Mucosa of descending colon (tissue), 3 donors: ENCODE data around the gene NPHP4. TPM values are rescaled to one million over a fixed set of nuclear protein-coding genes. Genes with fewer than 3 reads are reported as not detected.

Experiments used
- ATAC-seq: fragments of 200-7000 bp; cut with Tn5 transposase; one replicate; pipeline ENCODE4 v1.9.1; 2020; ENCODE audit warnings: mild to moderate bottlenecking, moderate library complexity
- DNase-seq, 3 donors: peaks; one replicate each; pipeline ENCODE4 v3.0.0-alpha.2; 2020
- H3K36me3 ChIP-seq: fragments of 200-600 bp; one replicate; pipeline ENCODE4 v1.8.0; 2021; ENCODE audit warnings: low read depth, mild to moderate bottlenecking
- H3K4me1 ChIP-seq: fragments of 200-600 bp; one replicate; pipeline ENCODE4 v1.8.0; 2021; ENCODE audit warnings: low read depth, mild to moderate bottlenecking
- H3K4me3 ChIP-seq: fragments of 200-600 bp; one replicate; pipeline ENCODE4 v1.8.0; 2021; ENCODE audit warnings: mild to moderate bottlenecking
- H3K9me3 ChIP-seq: fragments of 200-600 bp; one replicate; pipeline ENCODE4 v1.8.0; 2021; ENCODE audit warnings: mild to moderate bottlenecking
- intact Hi-C, 2 donors: fragments of 100-400 bp; cut with DNase I in 1 of 2; cut with micrococcal nuclease in 1 of 2; formaldehyde crosslinking; loops; one replicate each; pipeline versions ENCODE4 v1.11.0 to v1.11.1; 2022; cut with DNase I, micrococcal nuclease
- total RNA-seq, 3 donors: library from RNA; stranded (reverse); fragmentation: NEBNext Ultra II Directional in 2 of 3; extraction: Animal tissue kit (Norgen Biotek cat#: 25700) in 2 of 3; gene quantifications; one replicate each; pipeline versions ENCODE4 v1.2.1 to v1.2.4, GENCODE V29; 2021 to 2023
- TF ChIP-seq, protein P1 (sequence below): fragments of 200-600 bp; IDR thresholded peaks from one replicate; pipeline ENCODE4 v1.8.0; 2022; ENCODE audit warnings: antibody characterized with exemption, mild to moderate bottlenecking
- donor health status: DM: no; HTN: no; CAD: no; lungs with moderate emphysema.
- donor health status: DM: no; HTN: no; CAD: no.
- donor health status: DM: no; HTN: yes; CAD: no.

The NPHP4 gene
- total RNA-seq, 3 donors from 2014 or later: 7.5 to 12.2 (median 10.3) TPM

- DNase-seq (peak; percentile 40 to 71 (median 46)), ATAC-seq (peak; percentile 57)
- Histone ChIP-seq H3K36me3 (no peaks in the 10 kb centered on the region), H3K9me3 (no peaks in the 10 kb centered on the region), H3K4me1 (peaks cover 12% of the 10 kb centered on the region), H3K4me3 (no peak overlapping the region)
- intact Hi-C loops: no loop called here
- TF ChIP-seq, protein P1, sequence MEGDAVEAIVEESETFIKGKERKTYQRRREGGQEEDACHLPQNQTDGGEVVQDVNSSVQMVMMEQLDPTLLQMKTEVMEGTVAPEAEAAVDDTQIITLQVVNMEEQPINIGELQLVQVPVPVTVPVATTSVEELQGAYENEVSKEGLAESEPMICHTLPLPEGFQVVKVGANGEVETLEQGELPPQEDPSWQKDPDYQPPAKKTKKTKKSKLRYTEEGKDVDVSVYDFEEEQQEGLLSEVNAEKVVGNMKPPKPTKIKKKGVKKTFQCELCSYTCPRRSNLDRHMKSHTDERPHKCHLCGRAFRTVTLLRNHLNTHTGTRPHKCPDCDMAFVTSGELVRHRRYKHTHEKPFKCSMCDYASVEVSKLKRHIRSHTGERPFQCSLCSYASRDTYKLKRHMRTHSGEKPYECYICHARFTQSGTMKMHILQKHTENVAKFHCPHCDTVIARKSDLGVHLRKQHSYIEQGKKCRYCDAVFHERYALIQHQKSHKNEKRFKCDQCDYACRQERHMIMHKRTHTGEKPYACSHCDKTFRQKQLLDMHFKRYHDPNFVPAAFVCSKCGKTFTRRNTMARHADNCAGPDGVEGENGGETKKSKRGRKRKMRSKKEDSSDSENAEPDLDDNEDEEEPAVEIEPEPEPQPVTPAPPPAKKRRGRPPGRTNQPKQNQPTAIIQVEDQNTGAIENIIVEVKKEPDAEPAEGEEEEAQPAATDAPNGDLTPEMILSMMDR: no peak
Measured at GRCh38 chr1:6028042-6028850, 36.0 kb upstream of the NPHP4 start.

DNA sequence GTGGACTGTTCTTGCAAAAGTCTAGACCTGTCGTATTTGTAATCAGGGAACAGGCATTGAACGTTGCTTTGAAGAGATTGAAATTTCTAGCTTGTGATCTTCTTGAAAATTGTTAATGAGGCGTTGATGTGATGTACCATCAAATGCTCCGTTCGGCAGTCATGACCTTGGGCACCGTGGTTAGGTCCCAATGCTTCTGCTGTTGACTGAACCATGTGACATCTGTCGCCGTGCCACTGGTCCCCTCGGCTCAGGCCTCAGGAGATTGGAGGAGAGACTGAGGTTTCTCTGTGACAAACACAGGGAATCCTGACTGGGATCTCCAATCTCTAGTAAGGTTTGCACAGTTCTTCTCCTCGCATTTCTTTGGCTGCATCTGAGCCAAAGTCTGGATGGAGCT, 35.4 kb upstream of the NPHP4 start:
- no peaks in the 10 kb centered on the region for H3K9me3 ChIP-seq
- DNase-seq: no peak
- intact Hi-C loops: no loop called here
- no peaks in the 10 kb centered on the region for H3K36me3 ChIP-seq
- TF ChIP-seq, protein P1: no peak
- H3K4me3 ChIP-seq: no peak overlapping the region
- ATAC-seq: no peak
- peaks cover 12% of the 10 kb centered on the region for H3K4me1 ChIP-seq

- peaks cover 12% of the 10 kb centered on the region for H3K4me1 ChIP-seq
Measured at GRCh38 chr1:6026095-6026809, 34.0 kb upstream of the NPHP4 start.

DNA sequence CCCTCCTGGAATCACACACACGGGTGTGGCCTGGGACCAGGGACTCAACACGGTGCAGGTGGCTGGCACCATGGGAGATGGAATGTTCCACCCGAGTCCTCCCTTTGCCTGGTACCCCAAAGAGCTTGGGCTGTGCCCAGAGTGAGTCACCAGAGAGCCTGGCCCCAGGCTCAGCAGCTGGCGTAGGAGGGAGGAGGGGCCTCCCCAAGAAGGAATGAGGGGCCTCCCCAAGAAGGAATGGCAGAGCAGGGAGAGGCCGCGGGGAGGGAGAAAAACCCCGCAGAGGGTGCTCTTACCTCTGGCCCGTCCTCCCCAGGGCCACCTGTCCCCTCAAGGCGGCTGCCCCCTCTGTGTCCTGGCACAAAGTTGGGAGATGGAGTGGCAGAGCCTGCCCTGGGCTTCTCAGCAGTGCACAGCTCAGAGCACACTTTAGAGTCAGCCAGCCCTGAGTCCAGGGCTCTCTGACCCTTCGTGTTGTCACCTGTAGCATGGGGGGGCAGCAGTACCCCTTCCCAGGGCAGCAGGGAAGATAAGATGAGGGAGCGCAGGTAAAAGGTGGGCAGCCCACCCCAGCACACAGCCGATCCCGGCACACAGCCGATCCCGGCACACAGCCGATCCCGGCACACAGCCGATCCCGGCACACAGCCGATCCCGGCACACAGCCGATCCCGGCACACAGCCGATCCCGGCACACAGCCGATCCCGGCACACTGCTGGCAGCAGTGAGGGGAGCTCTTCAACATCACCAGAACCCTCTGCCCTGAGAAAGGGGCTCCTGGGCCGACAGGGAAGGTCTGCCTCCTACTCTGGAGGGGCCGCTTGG, 33.3 kb upstream of the NPHP4 start:
- no peaks in the 10 kb centered on the region for H3K9me3 ChIP-seq
- TF ChIP-seq, protein P1: no peak
- no peak overlapping the region for H3K4me3 ChIP-seq
- intact Hi-C loops: no loop called here
- ATAC-seq (peak; percentile 9), DNase-seq (no peak)
- H3K4me1 ChIP-seq: peaks cover 12% of the 10 kb centered on the region
- H3K36me3 ChIP-seq: no peaks in the 10 kb centered on the region

More at GRCh38 chr1:6026095-6026809, 34.0 kb upstream of the NPHP4 start:
- Histone ChIP-seq H3K4me3 (no peak overlapping the region), H3K36me3 (no peaks in the 10 kb centered on the region), H3K9me3 (no peaks in the 10 kb centered on the region)
- intact Hi-C loops: no loop called here
- peak; percentile 94 for ATAC-seq
- DNase-seq: peak; percentile 89 to 97 (median 91)
- TF ChIP-seq, protein P1: no peak

- Histone ChIP-seq H3K4me1 (peaks cover 12% of the 10 kb centered on the region), H3K4me3 (no peak overlapping the region), H3K36me3 (no peaks in the 10 kb centered on the region), H3K9me3 (no peaks in the 10 kb centered on the region)
- ATAC-seq: no peak
- no peak for DNase-seq
- TF ChIP-seq, protein P1: no peak
- intact Hi-C loops: no loop called here
Measured at GRCh38 chr1:6024376-6024775, 32.2 kb upstream of the NPHP4 start.
